ENCODE data around the gene MSRB1. TPM values are rescaled to one million over a fixed set of nuclear protein-coding genes. Genes with fewer than 3 reads are reported as not detected.

The MSRB1 gene
- total RNA-seq, 1 donor from 2014 or later = 21.0 TPM

DNA sequence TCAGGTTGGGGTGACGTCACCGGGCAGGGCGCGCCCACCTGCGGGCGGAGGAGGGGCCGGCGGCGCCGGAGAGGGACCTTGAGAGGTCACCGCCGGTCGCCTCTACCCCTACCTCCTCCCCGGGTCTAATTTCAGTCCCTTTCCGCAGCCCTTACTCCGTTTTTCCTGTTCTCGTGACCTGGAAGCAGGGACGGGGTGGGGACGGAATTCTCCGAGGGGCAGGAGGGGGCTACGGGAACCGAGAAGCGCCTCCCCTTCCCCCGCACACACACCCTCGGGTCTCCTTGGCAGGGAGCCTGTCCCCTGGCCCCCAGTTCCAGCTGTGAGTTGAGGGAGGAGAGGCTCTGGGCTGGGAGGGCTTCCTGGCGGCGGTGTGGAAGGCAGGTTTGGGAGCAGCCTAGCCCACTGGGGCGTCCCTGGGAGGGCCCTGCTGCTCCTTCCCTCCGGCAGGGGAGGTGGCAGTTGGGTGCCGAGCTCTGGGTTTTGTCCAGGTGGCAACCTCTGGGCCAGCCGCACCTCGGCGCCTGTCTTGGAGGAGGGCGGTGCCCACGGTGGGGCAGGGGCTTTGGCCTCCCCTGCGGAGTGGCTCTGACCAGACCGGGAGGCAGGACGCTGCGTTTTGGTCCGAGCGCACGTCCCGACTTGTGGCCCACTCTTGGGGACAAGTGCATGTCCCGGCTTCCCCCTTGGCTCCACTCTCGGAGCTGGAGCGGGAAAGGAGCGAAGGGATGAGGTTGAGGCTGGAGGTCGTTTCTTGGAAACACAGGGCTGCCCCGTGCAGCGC is 47.5 kb upstream of the MSRB1 start:
- DNase-seq (ENCODE audit: extremely low spot score, unreplicated experiment) = no peak
- Mint-ChIP-seq H3K4me1 (ENCODE audit: unreplicated experiment) (peaks cover 6% of the 10 kb centered on the region), H3K9me3 (ENCODE audit: unreplicated experiment) (no peaks in the 10 kb centered on the region), H3K36me3 (ENCODE audit: unreplicated experiment) (peaks cover 12% of the 10 kb centered on the region), H3K4me3 (ENCODE audit: unreplicated experiment) (peak overlapping the region; percentile 14), H3K27ac (ENCODE audit: unreplicated experiment) (no peak overlapping the region), H3K27me3 (ENCODE audit: unreplicated experiment) (peaks cover 10% of the 10 kb centered on the region)
- TF ChIP-seq, protein P1, sequence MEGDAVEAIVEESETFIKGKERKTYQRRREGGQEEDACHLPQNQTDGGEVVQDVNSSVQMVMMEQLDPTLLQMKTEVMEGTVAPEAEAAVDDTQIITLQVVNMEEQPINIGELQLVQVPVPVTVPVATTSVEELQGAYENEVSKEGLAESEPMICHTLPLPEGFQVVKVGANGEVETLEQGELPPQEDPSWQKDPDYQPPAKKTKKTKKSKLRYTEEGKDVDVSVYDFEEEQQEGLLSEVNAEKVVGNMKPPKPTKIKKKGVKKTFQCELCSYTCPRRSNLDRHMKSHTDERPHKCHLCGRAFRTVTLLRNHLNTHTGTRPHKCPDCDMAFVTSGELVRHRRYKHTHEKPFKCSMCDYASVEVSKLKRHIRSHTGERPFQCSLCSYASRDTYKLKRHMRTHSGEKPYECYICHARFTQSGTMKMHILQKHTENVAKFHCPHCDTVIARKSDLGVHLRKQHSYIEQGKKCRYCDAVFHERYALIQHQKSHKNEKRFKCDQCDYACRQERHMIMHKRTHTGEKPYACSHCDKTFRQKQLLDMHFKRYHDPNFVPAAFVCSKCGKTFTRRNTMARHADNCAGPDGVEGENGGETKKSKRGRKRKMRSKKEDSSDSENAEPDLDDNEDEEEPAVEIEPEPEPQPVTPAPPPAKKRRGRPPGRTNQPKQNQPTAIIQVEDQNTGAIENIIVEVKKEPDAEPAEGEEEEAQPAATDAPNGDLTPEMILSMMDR (IDR thresholded peaks at IDR 0.05) = no peak

DNA sequence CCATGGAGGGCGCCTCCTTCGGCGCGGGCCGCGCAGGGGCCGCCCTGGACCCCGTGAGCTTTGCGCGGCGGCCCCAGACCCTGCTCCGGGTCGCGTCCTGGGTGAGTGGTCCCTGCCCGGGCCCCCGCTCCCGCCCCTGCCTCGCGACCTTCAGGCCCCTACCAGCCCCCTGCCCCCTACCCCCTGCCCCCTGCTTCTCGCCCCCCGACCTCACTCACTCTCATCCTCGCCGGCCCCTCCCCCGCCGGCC is 47.0 kb upstream of the MSRB1 start:
- no peak for DNase-seq (ENCODE audit: extremely low spot score, unreplicated experiment)
- Mint-ChIP-seq H3K9me3 (ENCODE audit: unreplicated experiment) (no peaks in the 10 kb centered on the region), H3K27me3 (ENCODE audit: unreplicated experiment) (peaks cover 10% of the 10 kb centered on the region), H3K27ac (ENCODE audit: unreplicated experiment) (no peak overlapping the region), H3K4me1 (ENCODE audit: unreplicated experiment) (peaks cover 9% of the 10 kb centered on the region), H3K4me3 (ENCODE audit: unreplicated experiment) (no peak overlapping the region), H3K36me3 (ENCODE audit: unreplicated experiment) (peaks cover 9% of the 10 kb centered on the region)
- TF ChIP-seq, protein P1 (IDR thresholded peaks at IDR 0.05) = no peak

DNA sequence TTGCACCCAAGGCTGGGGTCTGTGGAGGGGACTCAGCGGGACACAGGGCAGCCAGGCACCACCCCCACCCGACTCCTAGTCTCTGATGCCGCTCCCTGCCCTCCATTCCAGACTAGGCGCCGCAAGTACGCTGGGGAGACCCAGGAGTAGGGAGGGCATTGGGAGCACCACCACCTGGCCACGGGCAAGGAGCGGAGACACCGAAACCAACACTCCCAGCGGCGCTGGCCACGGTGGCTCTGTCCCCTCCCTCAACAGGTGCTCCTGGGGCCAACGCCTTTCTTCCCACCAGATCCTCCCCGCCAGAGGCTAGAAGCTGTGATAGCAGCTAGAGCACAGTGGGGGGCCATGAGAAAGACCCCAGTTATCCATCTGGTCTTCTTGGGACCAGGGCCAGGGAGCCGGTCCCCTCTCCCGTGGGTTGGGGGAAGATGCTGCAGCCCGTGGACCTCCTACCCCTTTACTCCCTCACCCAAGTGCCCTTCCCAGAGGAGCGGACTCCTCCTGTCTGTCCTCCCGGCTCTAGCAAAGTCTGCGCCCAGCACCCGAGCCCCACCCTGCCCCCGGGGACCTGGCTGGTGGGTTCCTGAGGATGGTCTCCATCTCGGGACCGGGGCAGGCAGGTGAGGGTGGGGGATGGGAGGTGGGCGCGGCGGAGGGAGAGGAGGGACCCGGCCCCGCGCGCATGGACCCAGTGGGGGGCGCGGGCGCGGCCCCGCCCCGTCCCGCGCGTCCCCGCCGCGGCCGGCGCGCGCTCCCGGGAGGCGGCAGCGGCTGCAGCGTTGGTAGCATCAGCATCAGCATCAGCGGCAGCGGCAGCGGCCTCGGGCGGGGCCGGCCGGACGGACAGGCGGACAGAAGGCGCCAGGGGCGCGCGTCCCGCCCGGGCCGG is 46.5 kb upstream of the MSRB1 start, which contains the start of gene SYNGR3:
Gene SYNGR3 (plus strand): TSS at position 762 of the 892 bp plus-strand sequence. CDS start 133 bp downstream, outside the sequence.
- Mint-ChIP-seq H3K4me1 (ENCODE audit: unreplicated experiment) (peaks cover 15% of the 10 kb centered on the region), H3K27me3 (ENCODE audit: unreplicated experiment) (peaks cover 10% of the 10 kb centered on the region), H3K27ac (ENCODE audit: unreplicated experiment) (no peak within 1 kb of the TSS), H3K36me3 (ENCODE audit: unreplicated experiment) (peaks cover 9% of the 10 kb centered on the region), H3K9me3 (ENCODE audit: unreplicated experiment) (no peaks in the 10 kb centered on the region), H3K4me3 (ENCODE audit: unreplicated experiment) (peak within 1 kb of the TSS; percentile 14)
- TF ChIP-seq, protein P1 (IDR thresholded peaks at IDR 0.05) = no peak
- DNase-seq (ENCODE audit: extremely low spot score, unreplicated experiment) = no peak

DNA sequence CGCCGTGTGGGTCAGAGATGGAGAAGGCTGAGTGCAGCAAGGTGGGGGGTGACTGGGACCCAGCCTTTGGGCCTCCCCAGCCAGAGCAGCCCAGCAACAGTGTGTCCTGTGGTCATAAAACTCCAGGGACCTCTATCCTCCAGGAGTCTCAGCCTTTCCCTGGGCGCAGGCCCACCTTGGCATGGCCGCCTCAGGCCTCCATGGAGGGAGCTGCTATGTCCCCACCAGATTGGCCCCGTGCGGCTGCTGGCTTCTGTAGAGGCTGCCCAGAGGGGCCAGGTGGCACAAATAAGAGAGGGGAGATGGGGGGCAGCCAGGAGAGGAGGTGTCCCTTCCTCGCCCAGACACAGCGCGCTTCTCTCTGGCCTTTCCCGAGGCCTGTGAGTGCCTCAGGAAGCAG is 44.2 kb upstream of the MSRB1 start:
- Mint-ChIP-seq H3K9me3 (ENCODE audit: unreplicated experiment) (no peaks in the 10 kb centered on the region), H3K36me3 (ENCODE audit: unreplicated experiment) (peaks cover 9% of the 10 kb centered on the region), H3K4me1 (ENCODE audit: unreplicated experiment) (peaks cover 17% of the 10 kb centered on the region), H3K27ac (ENCODE audit: unreplicated experiment) (no peak overlapping the region), H3K27me3 (ENCODE audit: unreplicated experiment) (peaks cover 10% of the 10 kb centered on the region), H3K4me3 (ENCODE audit: unreplicated experiment) (no peak overlapping the region)
- no peak for DNase-seq (ENCODE audit: extremely low spot score, unreplicated experiment)
- TF ChIP-seq, protein P1 (IDR thresholded peaks at IDR 0.05) = no peak

Measured in osteocyte (in vitro differentiated cells).